AG04449 (cell line): Measurements from ENCODE around the gene YY1.

Source experiments
- CTCF ChIA-PET: fragments of 350-600 bp; formaldehyde crosslinking; extraction: SDS; loops from one replicate; lab custom pipeline; 2021; ENCODE audit warnings: antibody characterized with exemption; lab: Yijun Ruan, JAX
- POLR2A ChIA-PET: fragments of 400-600, 350-600 bp; formaldehyde crosslinking; extraction: SDS; loops from one replicate; lab custom pipeline; 2020; ENCODE audit warnings: antibody characterized with exemption, inconsistent platforms; lab: Yijun Ruan, JAX
- DNase-seq: peaks from one replicate; pipeline ENCODE4 v3.0.0-alpha.2; 2010; ENCODE audit warnings: low read depth, low spot score
- H3K4me3 ChIP-seq: 2 replicates; pipeline ENCODE4 v1.5.1; 2011; ENCODE audit warnings: low read depth, mild to moderate bottlenecking, control low read depth, low read length
- CTCF ChIP-seq: IDR thresholded peaks from one replicate; pipeline ENCODE4 v1.5.1; 2011; ENCODE audit warnings: mild to moderate bottlenecking, moderate library complexity, low read length, control low read depth, inconsistent platforms; ENCODE audit not compliant: insufficient read depth; ENCODE audit errors: missing control alignments

YY1 gene

GRCh38 chr14:100314724-100315123 lies 75.8 kb downstream of the YY1 start:
- DNase-seq, result no peak
- ChIA-PET CTCF (interaction anchor here (1.4 to 3.9 kb wide), 2 partner anchors 11 to 29 kb away, joined by 6 to 15 read pairs; no protein-coding TSS in a partner anchor), POLR2A (no interaction called here)

GRCh38 chr14:100317389-100317788 lies 78.4 kb downstream of the YY1 start:
- DNase-seq, result no peak
- ChIA-PET POLR2A (no interaction called here), CTCF (interaction anchor here (1.6 to 1.8 kb wide), 2 partner anchors 9 to 15 kb away, joined by 5 to 10 read pairs; no protein-coding TSS in a partner anchor)
- TF ChIP-seq CTCF, result no peak
- no peak overlapping the region for H3K4me3 ChIP-seq

More at GRCh38 chr14:100314724-100315123, 75.8 kb downstream of the YY1 start:
- no peak for TF ChIP-seq CTCF
- no peak overlapping the region for H3K4me3 ChIP-seq

- TF ChIP-seq CTCF, result peak; percentile 87
- ChIA-PET CTCF (interaction anchor here (0.9 to 1.8 kb wide), 6 partner anchors 8 to 35 kb away, joined by 3 to 10 read pairs (median 4); no protein-coding TSS in a partner anchor), POLR2A (no interaction called here)
- DNase-seq, result no peak
- H3K4me3 ChIP-seq, result peak overlapping the region; percentile 1; the same call in 1 of the 2 replicates
Measured at GRCh38 chr14:100317912-100318808, 79.2 kb downstream of the YY1 start.

- no peak for TF ChIP-seq CTCF
- no peak overlapping the region for H3K4me3 ChIP-seq
- no peak for DNase-seq
- POLR2A ChIA-PET, result no interaction called here
- CTCF ChIA-PET, result interaction anchor here (1.7 kb wide), 1 partner anchor 13 kb away, joined by 5 read pairs; no protein-coding TSS in a partner anchor
Measured at GRCh38 chr14:100320157-100320856, 81.4 kb downstream of the YY1 start.

- DNase-seq, result no peak
- no peak overlapping the region for H3K4me3 ChIP-seq
- CTCF ChIA-PET, result interaction anchor here (0.6 to 1.6 kb wide), 2 partner anchors 9 to 281 kb away, joined by 3 read pairs; no protein-coding TSS in a partner anchor
- TF ChIP-seq CTCF, result no peak
- POLR2A ChIA-PET, result no interaction called here
Measured at GRCh38 chr14:100321473-100322137, 82.7 kb downstream of the YY1 start.
